GM12878 (cell line): ENCODE results near the gene ZKSCAN8. TPM values are rescaled to one million over a fixed set of nuclear protein-coding genes. Genes with fewer than 3 reads are reported as not detected.

ENCODE experiments used
- CTCF ChIP-seq, 3 experiments: IDR thresholded peaks in 2 of 3; conservative IDR thresholded peaks in 1 of 3; 2 replicates each; pipeline ENCODE4 v1.5.1; 2011; ENCODE audit warnings: low read depth in 3 of 3, low read length in 3 of 3, mild to moderate bottlenecking in 3 of 3, control low read depth in 2 of 3, moderate library complexity in 2 of 3, inconsistent platforms in 1 of 3, mixed read lengths in 1 of 3; ENCODE audit not compliant: control insufficient read depth in 2 of 3, insufficient read depth in 1 of 3; ENCODE audit errors: extremely low read depth in 1 of 3
- EGR1 ChIP-seq, 2 experiments: IDR thresholded peaks; 1 replicate in 1 of 2; 2 replicates in 1 of 2; pipeline ENCODE4 v1.6.1; 2011 to 2012; ENCODE audit warnings: low read depth in 2 of 2, low read length in 2 of 2, borderline replicate concordance in 1 of 2, mild to moderate bottlenecking in 1 of 2, moderate library complexity in 1 of 2
- FOS ChIP-seq: IDR thresholded peaks from 3 replicates; pipeline ENCODE4 v1.6.1; 2011; ENCODE audit warnings: borderline replicate concordance; ENCODE audit not compliant: insufficient read length; ENCODE audit errors: extremely low read depth
- MTA2 ChIP-seq: fragments of 450-650 bp; IDR thresholded peaks from 2 replicates; pipeline ENCODE4 v1.6.1; 2016; ENCODE audit warnings: low read depth, mild to moderate bottlenecking, moderate library complexity
- MYB ChIP-seq: fragments of 150-350 bp; IDR thresholded peaks from 2 replicates; pipeline ENCODE4 v1.6.1; 2014; ENCODE audit warnings: mild to moderate bottlenecking, low read depth, low read length, borderline replicate concordance
- NBN ChIP-seq: fragments of 450-650 bp; IDR thresholded peaks from 2 replicates; pipeline ENCODE4 v1.6.1; 2016
- NR2F1 ChIP-seq: fragments of 450-650 bp; conservative IDR thresholded peaks from 2 replicates; pipeline ENCODE4 v1.6.1; 2017; ENCODE audit warnings: mild to moderate bottlenecking
- POLR2AphosphoS2 ChIP-seq: IDR thresholded peaks from 2 replicates; pipeline ENCODE4 v1.6.1; 2011; ENCODE audit warnings: low read depth, mild to moderate bottlenecking, low read length, improper control_type of control experiment, moderate library complexity
- POLR2AphosphoS5 ChIP-seq: IDR thresholded peaks from 2 replicates; pipeline ENCODE4 v1.6.1; 2011; ENCODE audit warnings: mild to moderate bottlenecking, low read length, inconsistent platforms
- SIX5 ChIP-seq: IDR thresholded peaks from 2 replicates; pipeline ENCODE4 v1.6.1; 2011; ENCODE audit warnings: mild to moderate bottlenecking, low read depth, low read length, moderate library complexity; ENCODE audit not compliant: severe bottlenecking
- SRF ChIP-seq, 2 experiments: IDR thresholded peaks; 2 replicates each; pipeline ENCODE4 v1.6.1; 2011; ENCODE audit warnings: low read depth in 2 of 2, low read length in 2 of 2, mild to moderate bottlenecking in 1 of 2, moderate library complexity in 1 of 2
- SUZ12 ChIP-seq: fragments of 200-600 bp; sonication (generic); IDR thresholded peaks from one replicate; pipeline ENCODE4 v1.6.1; 2018; ENCODE audit warnings: antibody characterized with exemption, mild to moderate bottlenecking; ENCODE audit not compliant: unreplicated experiment
- TCF12 ChIP-seq: IDR thresholded peaks from 2 replicates; pipeline ENCODE4 v1.6.1; 2011; ENCODE audit warnings: low read depth, mild to moderate bottlenecking, low read length
- TCF3 ChIP-seq: IDR thresholded peaks from 2 replicates; pipeline ENCODE4 v1.6.1; 2012; ENCODE audit warnings: low read depth, mild to moderate bottlenecking, low read length, borderline replicate concordance; ENCODE audit not compliant: insufficient read depth
- ZBED1 ChIP-seq: IDR thresholded peaks from 2 replicates; pipeline ENCODE4 v1.6.1; 2016; ENCODE audit warnings: borderline replicate concordance
- polyA plus RNA-seq, 11 experiments: library from polyadenylated mRNA; depleted of rRNA in 4 of 11; unstranded in 6 of 11; stranded (reverse) in 5 of 11; fragments of >200 nt; fragmentation: Nextera tagmentation in 4 of 11; fragmentation: Illumina TruSeq in 1 of 11; extraction: Ambion mirVana in 4 of 11; extraction: Trizol in 1 of 11; gene quantifications; 1 replicate in 1 of 11; 2 replicates in 10 of 11; pipeline versions ENCODE4 v1.2.1 to v1.2.3, GENCODE V29; 2011 to 2016; ENCODE audit warnings: inconsistent platforms in 2 of 11, missing spikeins in 2 of 11, low read depth in 1 of 11
- total RNA-seq, 4 experiments: library from RNA; depleted of rRNA in 3 of 4; stranded (reverse); fragments of >200 nt in 3 of 4; fragmentation: Illumina TruSeq in 1 of 4; extraction: Trizol in 1 of 4; gene quantifications; 2 replicates each; pipeline versions ENCODE4 v1.2.1 to v1.2.3, GENCODE V29; 2013 to 2021
- TF ChIP-seq, protein P1 (sequence below): fragments of 450-650 bp; IDR thresholded peaks from 2 replicates; pipeline ENCODE4 v1.6.1; 2017; ENCODE audit warnings: mild to moderate bottlenecking, moderate library complexity
- TF ChIP-seq, protein P2 (sequence below): fragments of 450-650 bp; IDR thresholded peaks from 2 replicates; pipeline ENCODE4 v1.6.1; 2016; ENCODE audit warnings: mild to moderate bottlenecking, moderate library complexity, borderline replicate concordance

Gene ZKSCAN8
- total and polyA plus RNA-seq, 10 of the 15 experiments (the other 5 are each of a cell fraction or from before 2014, with no cell fraction given), result 1.0 to 17.9 (median 8.7) TPM

DNA sequence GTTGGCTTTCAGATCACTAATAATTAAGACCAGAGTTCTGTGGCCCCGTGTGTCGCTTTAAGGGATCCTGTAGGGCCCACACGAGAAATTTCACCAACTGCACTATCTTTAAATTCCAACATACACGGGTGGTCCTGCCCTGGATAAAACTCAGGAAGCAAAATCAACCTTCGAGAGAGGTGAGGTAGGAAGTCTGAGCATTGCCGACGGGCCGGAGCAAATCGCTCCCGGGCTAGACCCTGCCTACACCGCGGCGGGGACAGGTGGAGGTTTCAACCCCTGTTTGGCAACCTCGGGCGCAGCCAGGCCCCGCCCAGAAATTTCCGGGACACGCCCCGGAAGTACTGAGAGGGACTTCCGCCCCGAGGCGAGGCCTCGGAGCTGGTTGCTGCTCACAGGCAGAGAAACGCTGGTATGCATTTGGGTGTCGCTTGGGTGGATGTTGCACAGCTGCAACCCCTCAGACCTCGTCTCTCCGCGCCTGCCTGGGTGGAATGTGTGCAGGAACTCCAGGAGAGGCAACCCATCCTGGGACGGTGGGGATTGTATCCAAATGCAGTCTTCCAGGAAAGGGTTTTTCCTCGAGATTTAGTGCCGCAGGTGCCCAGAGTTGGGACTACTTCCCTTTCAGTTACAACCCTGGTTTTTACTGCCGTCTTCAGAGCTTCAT lies 19.9 kb downstream of the ZKSCAN8 start (continued):
- TF ChIP-seq CTCF (IDR thresholded peaks at IDR 0.05 in 2 of 3, conservative IDR thresholded peaks at IDR 0.05 in 1 of 3; ENCODE audit: control insufficient read depth in 2 of 3, extremely low read depth in 1 of 3, insufficient read depth in 1 of 3, low read depth in 3 of 3, low read length in 3 of 3) (no peak), POLR2AphosphoS2 (0 out of 2 replicates have a peak, but pooled peaks have one; percentile 39), MTA2 (no peak), NBN (no peak), EGR1 (IDR thresholded peaks at IDR 0.05; ENCODE audit: borderline replicate concordance in 1 of 2, low read depth in 2 of 2, low read length in 2 of 2) (0 out of 3 replicates have a peak, but pooled peaks of 1 of the 2 experiments have one; percentile 21), NR2F1 (0 out of 2 replicates have a peak, but pooled peaks have one; percentile 14), SIX5 (no peak), POLR2AphosphoS5 (peak; percentile 90), ZBED1 (no peak), SUZ12 (no peak), SRF (IDR thresholded peaks at IDR 0.05; ENCODE audit: low read depth in 2 of 2, low read length in 2 of 2) (peak; percentile 99), FOS (no peak), MYB (no peak), TCF3 (0 out of 2 replicates have a peak, but pooled peaks have one; percentile 27), TCF12 (no peak)
- TF ChIP-seq, protein P1, sequence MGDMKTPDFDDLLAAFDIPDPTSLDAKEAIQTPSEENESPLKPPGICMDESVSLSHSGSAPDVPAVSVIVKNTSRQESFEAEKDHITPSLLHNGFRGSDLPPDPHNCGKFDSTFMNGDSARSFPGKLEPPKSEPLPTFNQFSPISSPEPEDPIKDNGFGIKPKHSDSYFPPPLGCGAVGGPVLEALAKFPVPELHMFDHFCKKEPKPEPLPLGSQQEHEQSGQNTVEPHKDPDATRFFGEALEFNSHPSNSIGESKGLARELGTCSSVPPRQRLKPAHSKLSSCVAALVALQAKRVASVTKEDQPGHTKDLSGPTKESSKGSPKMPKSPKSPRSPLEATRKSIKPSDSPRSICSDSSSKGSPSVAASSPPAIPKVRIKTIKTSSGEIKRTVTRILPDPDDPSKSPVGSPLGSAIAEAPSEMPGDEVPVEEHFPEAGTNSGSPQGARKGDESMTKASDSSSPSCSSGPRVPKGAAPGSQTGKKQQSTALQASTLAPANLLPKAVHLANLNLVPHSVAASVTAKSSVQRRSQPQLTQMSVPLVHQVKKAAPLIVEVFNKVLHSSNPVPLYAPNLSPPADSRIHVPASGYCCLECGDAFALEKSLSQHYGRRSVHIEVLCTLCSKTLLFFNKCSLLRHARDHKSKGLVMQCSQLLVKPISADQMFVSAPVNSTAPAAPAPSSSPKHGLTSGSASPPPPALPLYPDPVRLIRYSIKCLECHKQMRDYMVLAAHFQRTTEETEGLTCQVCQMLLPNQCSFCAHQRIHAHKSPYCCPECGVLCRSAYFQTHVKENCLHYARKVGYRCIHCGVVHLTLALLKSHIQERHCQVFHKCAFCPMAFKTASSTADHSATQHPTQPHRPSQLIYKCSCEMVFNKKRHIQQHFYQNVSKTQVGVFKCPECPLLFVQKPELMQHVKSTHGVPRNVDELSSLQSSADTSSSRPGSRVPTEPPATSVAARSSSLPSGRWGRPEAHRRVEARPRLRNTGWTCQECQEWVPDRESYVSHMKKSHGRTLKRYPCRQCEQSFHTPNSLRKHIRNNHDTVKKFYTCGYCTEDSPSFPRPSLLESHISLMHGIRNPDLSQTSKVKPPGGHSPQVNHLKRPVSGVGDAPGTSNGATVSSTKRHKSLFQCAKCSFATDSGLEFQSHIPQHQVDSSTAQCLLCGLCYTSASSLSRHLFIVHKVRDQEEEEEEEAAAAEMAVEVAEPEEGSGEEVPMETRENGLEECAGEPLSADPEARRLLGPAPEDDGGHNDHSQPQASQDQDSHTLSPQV, result no peak
- TF ChIP-seq, protein P2, sequence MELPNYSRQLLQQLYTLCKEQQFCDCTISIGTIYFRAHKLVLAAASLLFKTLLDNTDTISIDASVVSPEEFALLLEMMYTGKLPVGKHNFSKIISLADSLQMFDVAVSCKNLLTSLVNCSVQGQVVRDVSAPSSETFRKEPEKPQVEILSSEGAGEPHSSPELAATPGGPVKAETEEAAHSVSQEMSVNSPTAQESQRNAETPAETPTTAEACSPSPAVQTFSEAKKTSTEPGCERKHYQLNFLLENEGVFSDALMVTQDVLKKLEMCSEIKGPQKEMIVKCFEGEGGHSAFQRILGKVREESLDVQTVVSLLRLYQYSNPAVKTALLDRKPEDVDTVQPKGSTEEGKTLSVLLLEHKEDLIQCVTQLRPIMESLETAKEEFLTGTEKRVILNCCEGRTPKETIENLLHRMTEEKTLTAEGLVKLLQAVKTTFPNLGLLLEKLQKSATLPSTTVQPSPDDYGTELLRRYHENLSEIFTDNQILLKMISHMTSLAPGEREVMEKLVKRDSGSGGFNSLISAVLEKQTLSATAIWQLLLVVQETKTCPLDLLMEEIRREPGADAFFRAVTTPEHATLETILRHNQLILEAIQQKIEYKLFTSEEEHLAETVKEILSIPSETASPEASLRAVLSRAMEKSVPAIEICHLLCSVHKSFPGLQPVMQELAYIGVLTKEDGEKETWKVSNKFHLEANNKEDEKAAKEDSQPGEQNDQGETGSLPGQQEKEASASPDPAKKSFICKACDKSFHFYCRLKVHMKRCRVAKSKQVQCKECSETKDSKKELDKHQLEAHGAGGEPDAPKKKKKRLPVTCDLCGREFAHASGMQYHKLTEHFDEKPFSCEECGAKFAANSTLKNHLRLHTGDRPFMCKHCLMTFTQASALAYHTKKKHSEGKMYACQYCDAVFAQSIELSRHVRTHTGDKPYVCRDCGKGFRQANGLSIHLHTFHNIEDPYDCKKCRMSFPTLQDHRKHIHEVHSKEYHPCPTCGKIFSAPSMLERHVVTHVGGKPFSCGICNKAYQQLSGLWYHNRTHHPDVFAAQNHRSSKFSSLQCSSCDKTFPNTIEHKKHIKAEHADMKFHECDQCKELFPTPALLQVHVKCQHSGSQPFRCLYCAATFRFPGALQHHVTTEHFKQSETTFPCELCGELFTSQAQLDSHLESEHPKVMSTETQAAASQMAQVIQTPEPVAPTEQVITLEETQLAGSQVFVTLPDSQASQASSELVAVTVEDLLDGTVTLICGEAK, result peak; percentile 73
